Ureter (tissue), 1 donor: ENCODE data around the gene PRKG1. TPM values are rescaled to one million over a fixed set of nuclear protein-coding genes. Genes with fewer than 3 reads are reported as not detected.
A peak's percentile ranks its signal among the peaks of the same experiment; 100 is the strongest.
"Not testable (repeated sequence)": the region's sequence is repeated elsewhere in the genome, so short reads cannot be mapped to it uniquely, and the experiment has no call there.

Experiments used
- DNase-seq: peaks from one replicate; pipeline ENCODE4 v3.0.0-alpha.2; 2020; ENCODE audit warnings: low spot score
- total RNA-seq: library from RNA; stranded (reverse); gene quantifications from one replicate; pipeline ENCODE4 v1.2.4, GENCODE V29; 2023
- donor health status: DM: yes; HTN: yes; CAD: no.

PRKG1 gene
- total RNA-seq, 1 donor from 2014 or later: 25.4 TPM

DNA sequence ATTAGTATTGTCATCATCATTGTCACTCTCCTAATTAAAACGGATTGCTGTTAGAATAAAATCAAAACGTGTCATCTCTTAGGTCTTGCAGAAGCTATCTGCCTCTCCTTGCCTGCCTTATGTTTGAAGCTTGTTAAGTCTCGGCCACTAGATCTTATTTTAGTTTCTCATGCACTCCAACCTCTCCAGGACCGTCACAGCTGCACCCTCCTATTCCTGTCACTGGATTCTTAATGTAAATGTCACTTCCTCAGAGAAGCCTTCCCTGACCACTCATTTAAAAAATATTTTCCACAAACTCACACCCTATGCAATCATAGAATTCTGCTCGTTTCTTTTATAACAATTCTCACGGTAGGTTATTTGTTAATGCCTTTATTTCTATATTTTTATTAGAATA, 1135.9 kb downstream of the PRKG1 start:
- DNase-seq: no peak

DNA sequence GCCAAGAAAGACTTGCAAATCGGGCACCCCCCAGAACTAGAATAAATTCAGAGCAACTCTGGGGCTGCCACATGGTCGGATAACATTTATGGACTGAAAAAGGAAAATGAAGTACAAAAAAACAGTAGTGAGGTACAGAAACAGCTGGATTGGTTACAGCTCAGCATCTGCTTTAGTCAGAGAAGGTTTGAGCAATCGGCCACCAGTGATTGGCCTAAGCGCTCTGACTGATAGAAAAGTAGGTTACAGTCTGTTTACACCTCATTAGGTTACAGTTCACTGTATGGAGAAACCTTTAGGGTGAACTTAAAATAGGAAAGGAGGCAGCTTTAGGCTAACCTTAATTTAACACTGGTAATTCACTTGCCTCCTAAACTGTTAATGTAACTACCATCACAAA, 1137.8 kb downstream of the PRKG1 start:
- no peak for DNase-seq

GRCh38 chr10:52212802-52213201, 1138.5 kb downstream of the PRKG1 start:
- no peak for DNase-seq

DNA sequence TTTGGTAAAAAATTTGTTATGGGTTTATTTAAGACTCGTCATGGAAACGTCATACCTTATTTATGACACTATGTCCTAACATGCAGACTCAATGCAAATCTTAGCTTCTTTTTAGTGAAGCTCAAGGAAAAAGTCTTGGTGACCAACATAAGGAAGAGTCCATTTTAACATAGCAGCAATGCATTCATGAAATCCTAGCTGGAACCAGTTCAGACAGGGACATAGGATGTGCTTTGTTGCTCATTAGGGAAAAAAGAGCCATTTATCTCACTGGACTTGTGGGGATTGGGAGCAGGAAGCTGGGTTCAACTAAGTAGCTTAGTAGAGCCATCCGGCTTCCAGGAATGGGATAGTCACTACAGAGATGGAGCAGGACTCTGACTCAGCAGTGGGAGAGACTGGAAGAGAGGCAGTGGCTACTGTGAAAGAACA, 1139.0 kb downstream of the PRKG1 start:
- no peak for DNase-seq

DNA sequence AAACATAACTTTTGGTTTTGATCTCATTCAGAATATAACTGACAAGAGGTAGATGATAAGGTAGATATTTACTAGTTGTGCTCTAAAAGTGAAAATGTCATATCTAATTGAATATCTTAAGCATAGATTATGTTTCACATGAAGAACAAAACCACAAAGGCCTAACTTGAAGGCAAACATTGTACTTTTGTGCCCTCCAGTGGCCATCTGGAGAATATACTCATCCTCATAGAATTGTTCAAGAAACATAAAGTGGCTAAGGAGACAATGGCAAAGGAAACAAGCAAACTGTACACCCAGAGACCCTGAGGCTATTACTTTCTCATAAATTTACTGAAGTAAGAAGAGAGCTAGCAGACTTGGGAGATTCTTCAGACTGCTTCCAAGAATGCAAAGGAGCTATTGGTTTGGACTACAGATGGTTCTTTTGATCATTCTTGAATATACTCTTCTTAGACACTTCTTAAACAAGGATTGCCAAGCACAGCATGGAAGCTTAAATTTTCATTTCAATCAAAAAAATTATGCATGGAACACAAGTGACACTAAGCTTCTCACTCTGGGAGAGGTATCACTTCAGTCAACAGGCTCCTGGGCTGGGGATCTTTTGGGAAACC, 1141.6 kb downstream of the PRKG1 start:
- DNase-seq: peak; percentile 55

DNA sequence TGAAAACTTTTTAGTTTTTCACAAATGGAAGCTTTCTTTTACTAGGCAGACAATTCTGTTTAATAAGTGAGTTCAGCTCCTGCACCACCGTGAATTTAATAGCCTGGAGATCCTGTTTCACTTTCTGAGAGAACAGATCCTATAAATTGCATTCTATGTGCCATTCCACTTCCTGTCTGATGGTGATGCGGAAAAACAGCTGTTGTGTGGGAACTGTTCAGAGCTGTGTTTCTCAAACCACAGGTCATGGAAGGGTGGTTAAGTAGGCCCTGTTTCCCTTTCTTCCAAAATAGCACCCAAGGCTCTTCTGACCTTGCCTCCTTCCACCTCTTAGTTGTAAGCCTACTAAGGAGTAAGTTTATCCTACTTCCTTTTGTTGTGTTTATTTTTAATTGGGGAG, 1142.6 kb downstream of the PRKG1 start:
- no peak for DNase-seq

DNA sequence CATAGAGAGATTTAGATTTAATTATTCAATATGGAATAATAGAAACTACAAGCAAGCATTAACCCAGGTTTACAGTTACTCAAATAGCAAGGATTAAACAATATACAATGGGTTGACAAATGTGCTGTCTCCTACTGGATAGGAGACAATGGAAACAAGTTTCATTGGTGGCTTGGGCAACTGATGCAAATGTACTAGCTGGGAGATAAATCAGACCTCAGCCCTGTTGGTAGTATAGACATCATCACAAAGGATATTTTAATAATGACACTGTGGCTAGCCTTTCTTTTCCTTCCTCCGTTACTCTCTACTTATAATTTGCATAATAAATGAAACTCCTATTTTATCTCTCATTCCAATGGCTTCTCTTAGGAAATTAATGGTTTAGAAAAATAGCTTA, 1143.2 kb downstream of the PRKG1 start:
- DNase-seq: no peak

DNA sequence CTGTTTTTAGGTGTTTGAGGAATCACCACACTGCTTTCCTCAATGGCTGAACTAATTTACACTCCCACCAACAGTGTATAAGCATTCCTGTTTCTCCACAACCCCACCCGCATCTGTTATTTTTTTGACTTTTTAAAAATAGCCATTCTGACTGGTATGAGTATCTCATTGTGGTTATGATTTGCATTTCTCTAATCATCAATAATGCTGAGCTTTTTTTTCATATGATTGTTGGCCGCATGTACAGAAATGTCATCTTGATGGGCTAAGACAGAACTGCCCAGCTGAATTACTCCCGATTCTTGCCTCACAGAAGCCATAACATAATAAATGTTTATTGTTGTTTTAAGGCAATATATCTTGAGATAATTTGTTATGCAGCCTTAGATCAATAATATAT, 1146.7 kb downstream of the PRKG1 start:
- DNase-seq: no peak

GRCh38 chr10:52221923-52222322, 1147.6 kb downstream of the PRKG1 start:
- no peak for DNase-seq

GRCh38 chr10:52226197-52226847, 1152.0 kb downstream of the PRKG1 start:
- DNase-seq: no peak

GRCh38 chr10:52228556-52228955, 1154.3 kb downstream of the PRKG1 start:
- no peak for DNase-seq

DNA sequence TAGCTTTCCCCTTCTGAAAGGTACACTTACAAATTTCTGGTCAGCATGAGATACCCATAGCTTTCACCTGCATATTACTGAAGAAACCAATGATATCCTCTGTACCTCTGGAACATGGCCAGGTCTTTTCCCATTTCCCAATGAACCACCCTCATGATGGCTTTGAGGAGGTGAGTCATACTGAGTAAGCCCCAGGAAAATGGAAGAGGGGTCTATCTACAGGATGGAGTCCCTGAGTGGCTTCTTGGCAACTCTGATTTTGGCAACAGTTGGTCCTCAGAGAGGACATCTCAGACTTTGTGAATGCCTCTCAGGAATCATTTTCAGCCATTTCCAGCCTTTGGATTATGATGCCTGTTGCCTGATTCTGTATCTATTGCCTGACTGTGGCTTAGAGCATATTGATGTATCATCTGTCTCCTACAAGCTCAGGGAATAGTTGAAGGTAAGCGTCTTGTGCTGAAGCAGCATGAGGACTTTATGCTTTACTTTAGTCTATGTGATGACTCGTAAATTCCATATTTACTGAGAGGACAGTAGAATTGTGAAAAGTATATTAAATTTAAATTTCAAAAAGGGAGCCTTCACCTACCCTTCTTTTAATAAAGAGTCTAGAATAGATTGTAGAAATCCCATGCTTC, 1155.1 kb downstream of the PRKG1 start:
- no peak for DNase-seq

DNA sequence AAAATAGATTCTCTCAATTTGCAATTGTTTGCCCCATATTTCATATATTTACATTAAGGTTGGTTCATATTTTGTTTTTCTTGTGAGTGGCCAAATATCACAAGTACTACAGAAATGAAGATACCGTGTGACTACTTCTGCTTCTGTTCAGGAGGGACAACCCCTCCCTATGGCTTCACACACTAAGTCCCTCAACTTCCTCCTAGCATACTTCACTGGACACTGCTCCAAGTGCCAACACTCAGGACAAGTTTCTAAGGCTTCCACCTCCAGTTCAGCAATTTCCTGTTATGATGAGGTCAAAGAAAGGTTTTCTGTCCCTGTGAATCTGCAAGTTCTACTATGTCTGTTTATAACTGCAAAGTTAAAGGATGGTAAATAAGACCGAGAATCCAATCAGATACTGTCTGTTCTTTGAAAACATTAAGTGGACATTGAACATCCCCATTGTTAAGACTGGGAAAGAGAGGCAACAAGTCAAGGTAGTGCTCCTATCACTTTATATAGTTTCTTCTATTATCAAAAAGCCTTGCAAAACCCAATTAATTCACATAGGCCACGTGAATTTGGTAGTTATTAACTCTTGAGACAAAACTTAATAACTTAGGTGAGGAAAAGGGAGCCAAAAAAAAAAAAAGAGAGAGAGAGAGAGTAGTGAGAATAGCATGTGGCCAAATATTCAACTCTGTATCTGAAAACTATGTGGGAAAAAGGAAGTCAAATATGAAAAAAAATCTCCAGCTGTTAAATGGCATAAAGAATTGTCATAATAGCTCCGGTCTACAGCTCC, 1158.5 kb downstream of the PRKG1 start:
- DNase-seq: no peak

DNA sequence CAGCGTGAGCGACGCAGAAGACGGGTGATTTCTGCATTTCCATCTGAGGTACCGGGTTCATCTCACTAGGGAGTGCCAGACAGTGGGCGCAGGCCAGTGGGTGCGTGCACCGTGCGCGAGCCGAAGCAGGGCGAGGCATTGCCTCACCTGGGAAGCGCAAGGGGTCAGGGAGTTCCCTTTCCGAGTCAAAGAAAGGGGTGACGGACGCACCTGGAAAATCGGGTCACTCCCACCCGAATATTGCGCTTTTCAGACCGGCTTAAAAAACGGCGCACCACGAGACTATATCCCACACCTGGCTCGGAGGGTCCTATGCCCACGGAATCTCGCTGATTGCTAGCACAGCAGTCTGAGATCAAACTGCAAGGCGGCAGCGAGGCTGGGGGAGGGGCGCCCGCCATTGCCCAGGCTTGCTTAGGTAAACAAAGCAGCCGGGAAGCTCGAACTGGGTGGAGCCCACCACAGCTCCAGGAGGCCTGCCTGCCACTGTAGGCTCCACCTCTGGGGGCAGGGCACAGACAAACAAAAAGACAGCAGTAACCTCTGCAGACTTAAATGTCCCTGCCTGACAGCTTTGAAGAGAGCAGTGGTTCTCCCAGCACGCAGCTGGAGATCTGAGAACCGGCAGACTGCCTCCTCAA, 1159.2 kb downstream of the PRKG1 start:
- DNase-seq: not testable (repeated sequence)

GRCh38 chr10:52239771-52240170, 1165.5 kb downstream of the PRKG1 start:
- DNase-seq: no peak

DNA sequence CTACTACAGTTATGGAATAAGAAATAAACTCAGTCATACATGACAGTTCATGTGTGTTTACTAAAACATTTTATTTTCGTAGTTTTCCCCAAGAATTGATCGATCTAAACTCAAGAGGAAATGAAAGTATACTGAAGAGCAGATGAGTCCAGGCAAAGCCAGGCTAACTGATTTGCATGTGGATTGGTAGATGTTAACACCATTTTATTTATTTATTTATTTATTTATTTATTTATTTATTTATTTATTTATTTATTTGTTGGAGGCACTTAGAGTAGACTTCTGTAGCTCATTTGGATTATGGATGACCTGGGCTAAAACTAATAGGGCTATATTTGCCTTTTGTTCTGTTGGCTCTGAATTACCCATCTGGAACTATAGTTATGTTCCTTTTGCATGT, 1171.3 kb downstream of the PRKG1 start:
- DNase-seq: no peak

DNA sequence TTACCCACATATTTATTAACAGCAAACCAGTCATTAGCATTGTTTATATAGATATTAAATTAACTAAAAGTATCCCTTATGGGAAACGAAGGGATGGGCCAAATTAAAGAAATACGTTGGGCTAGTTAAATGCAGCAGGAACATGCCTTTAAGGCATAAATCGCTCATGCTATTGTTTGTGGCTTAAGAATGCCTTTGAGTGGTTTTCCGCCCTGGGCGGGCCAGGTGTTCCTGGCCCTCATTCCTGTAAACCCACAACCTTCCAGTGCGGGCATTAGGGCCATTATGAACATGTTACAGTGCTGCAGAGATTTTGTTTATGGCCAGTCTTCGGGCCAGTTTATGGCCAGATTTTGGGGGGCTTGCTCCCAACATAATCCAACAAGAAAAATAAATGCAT, 1173.6 kb downstream of the PRKG1 start:
- DNase-seq: not testable (repeated sequence)

GRCh38 chr10:52248697-52249306, 1174.5 kb downstream of the PRKG1 start:
- no peak for DNase-seq

DNA sequence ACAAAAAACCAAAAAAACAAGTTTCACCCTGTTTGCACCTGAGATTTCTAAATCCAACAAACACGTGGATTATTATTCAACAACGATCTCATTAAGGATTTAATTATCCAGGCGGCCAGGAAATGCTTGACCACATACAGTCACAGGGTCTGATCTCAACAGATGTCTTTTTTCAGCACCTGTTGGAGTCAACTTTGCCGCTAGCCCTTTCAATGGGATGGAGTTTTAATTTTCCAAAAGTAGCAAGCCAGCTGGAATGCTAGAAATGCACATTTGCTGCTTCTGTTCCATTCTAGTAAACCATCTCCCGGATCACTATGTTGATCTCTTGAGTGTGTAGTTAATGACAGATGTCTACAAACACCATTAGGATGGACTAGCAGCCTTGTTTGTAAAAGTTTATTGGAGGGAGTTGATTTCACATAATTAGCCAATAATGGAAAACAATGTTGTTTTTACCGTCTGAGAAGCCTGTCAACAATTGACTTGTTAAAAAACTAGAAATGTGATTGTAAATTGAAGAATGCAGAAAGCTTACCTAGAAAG, 1175.6 kb downstream of the PRKG1 start:
- no peak for DNase-seq

DNA sequence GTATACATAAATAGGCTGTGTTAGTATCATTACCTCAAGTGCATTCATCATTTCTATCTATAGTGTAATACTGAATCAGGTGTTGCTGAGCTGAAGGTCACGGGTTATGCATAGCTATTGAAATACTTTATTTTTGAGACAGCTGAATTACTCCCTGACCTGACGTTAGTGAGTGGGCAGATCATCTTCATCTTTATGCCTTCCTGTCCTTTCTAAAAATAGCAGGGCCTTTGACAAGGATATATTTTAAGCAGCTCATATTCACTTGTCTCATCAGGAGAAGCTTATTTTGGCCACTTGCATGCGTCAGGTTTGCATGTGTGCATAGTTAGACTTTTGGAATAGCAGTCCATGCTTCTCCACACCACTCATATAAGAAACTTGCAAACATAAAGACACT, 1176.2 kb downstream of the PRKG1 start:
- DNase-seq: no peak

- no peak for DNase-seq
Measured at GRCh38 chr10:52252307-52252706, 1178.0 kb downstream of the PRKG1 start.
